H9 (cell line): ENCODE data around the gene LAMP5. TPM values are rescaled to one million over a fixed set of nuclear protein-coding genes. Genes with fewer than 3 reads are reported as not detected.

Source experiments
- DNase-seq: peaks from one replicate; pipeline ENCODE4 v3.0.0-alpha.2; 2017
- H2AFZ ChIP-seq: one replicate; pipeline ENCODE4 v1.6.1; 2013; ENCODE audit warnings: mild to moderate bottlenecking, low read length, control low read depth, moderate library complexity
- H2AK5ac ChIP-seq: 2 replicates; pipeline ENCODE4 v1.6.1; 2013; ENCODE audit warnings: low read length, control low read depth, mixed read lengths; ENCODE audit not compliant: insufficient read length
- H2BK120ac ChIP-seq: one replicate; pipeline ENCODE4 v1.6.1; 2013; ENCODE audit warnings: low read depth, mild to moderate bottlenecking, low read length, control low read depth, inconsistent platforms; ENCODE audit not compliant: poor library complexity, severe bottlenecking
- H2BK12ac ChIP-seq: 2 replicates; pipeline ENCODE4 v1.6.1; 2013; ENCODE audit warnings: low read length, control low read depth, mixed read lengths, low read depth; ENCODE audit not compliant: insufficient read length
- H2BK15ac ChIP-seq: 2 replicates; pipeline ENCODE4 v1.6.1; 2013; ENCODE audit warnings: low read depth, low read length, control low read depth
- H2BK20ac ChIP-seq: one replicate; pipeline ENCODE4 v1.6.1; 2013; ENCODE audit warnings: low read depth, mild to moderate bottlenecking, low read length, control low read depth, inconsistent platforms; ENCODE audit not compliant: poor library complexity, severe bottlenecking
- H2BK5ac ChIP-seq: 2 replicates; pipeline ENCODE4 v1.6.1; 2013; ENCODE audit warnings: low read length, control low read depth, mixed read lengths; ENCODE audit not compliant: insufficient read length
- H3K14ac ChIP-seq: 2 replicates; pipeline ENCODE4 v1.6.1; 2013; ENCODE audit warnings: low read length, control low read depth; ENCODE audit not compliant: insufficient read depth
- H3K18ac ChIP-seq: 2 replicates; pipeline ENCODE4 v1.6.1; 2013; ENCODE audit warnings: low read depth, mild to moderate bottlenecking, mixed read lengths, low read length, control low read depth; ENCODE audit not compliant: insufficient read length
- H3K23ac ChIP-seq: 2 replicates; pipeline ENCODE4 v1.6.1; 2013; ENCODE audit warnings: low read length, control low read depth, mixed read lengths, low read depth; ENCODE audit not compliant: insufficient read length
- H3K23me2 ChIP-seq: 2 replicates; pipeline ENCODE4 v1.6.1; 2013; ENCODE audit warnings: low read depth, mild to moderate bottlenecking, mixed read lengths, low read length, control low read depth; ENCODE audit not compliant: insufficient read length, poor library complexity, severe bottlenecking
- H3K27ac ChIP-seq: 2 replicates; pipeline ENCODE4 v1.5.1; 2013; ENCODE audit warnings: low read length, control low read depth, mixed read lengths, low read depth; ENCODE audit not compliant: insufficient read length
- H3K27me3 ChIP-seq: 2 replicates; pipeline ENCODE4 v1.6.1; 2013; ENCODE audit warnings: low read length, control low read depth, inconsistent platforms; ENCODE audit not compliant: insufficient read depth
- H3K4ac ChIP-seq: 2 replicates; pipeline ENCODE4 v1.6.1; 2013; ENCODE audit warnings: low read depth, mild to moderate bottlenecking, control low read depth, inconsistent platforms, low read length, moderate library complexity
- H3K4me1 ChIP-seq: 2 replicates; pipeline ENCODE4 v1.6.1; 2013; ENCODE audit warnings: low read length, control low read depth, inconsistent platforms; ENCODE audit not compliant: insufficient read depth
- H3K4me2 ChIP-seq: 2 replicates; pipeline ENCODE4 v1.6.1; 2013; ENCODE audit warnings: low read length, control low read depth, mixed read lengths; ENCODE audit not compliant: insufficient read length, insufficient read depth
- H3K56ac ChIP-seq: 2 replicates; pipeline ENCODE4 v1.6.1; 2013; ENCODE audit warnings: low read depth, mild to moderate bottlenecking, mixed read lengths, low read length, control low read depth; ENCODE audit not compliant: insufficient read length
- H3K79me1 ChIP-seq: 2 replicates; pipeline ENCODE4 v1.6.1; 2013; ENCODE audit warnings: low read depth, mild to moderate bottlenecking, moderate library complexity, low read length, control low read depth, inconsistent platforms; ENCODE audit not compliant: insufficient read depth, poor library complexity, severe bottlenecking
- H3K79me2 ChIP-seq: 2 replicates; pipeline ENCODE4 v1.6.1; 2013; ENCODE audit warnings: low read length, control low read depth, inconsistent platforms; ENCODE audit not compliant: insufficient read depth
- H3K9ac ChIP-seq: 2 replicates; pipeline ENCODE4 v1.6.1; 2013; ENCODE audit warnings: low read length, control low read depth, mixed read lengths; ENCODE audit not compliant: insufficient read length; ENCODE audit errors: extremely low read depth
- H3K9me3 ChIP-seq: one replicate; pipeline ENCODE4 v1.6.1; 2013; ENCODE audit warnings: low read depth, low read length, inconsistent platforms; ENCODE audit not compliant: control insufficient read depth
- H3T11ph ChIP-seq: one replicate; pipeline ENCODE4 v1.6.1; 2013; ENCODE audit warnings: mild to moderate bottlenecking, low read length, control low read depth, inconsistent platforms
- H4K20me1 ChIP-seq: one replicate; pipeline ENCODE4 v1.6.1; 2013; ENCODE audit not compliant: control insufficient read depth, insufficient read length, insufficient read depth
- H4K5ac ChIP-seq: 2 replicates; pipeline ENCODE4 v1.6.1; 2013; ENCODE audit warnings: low read depth, mild to moderate bottlenecking, mixed read lengths, low read length, control low read depth; ENCODE audit not compliant: insufficient read length
- H4K8ac ChIP-seq: replicated peaks from 2 replicates; pipeline ENCODE4 v1.6.1; 2013; ENCODE audit warnings: low read length, control low read depth, mixed read lengths, low read depth; ENCODE audit not compliant: insufficient read length
- H4K91ac ChIP-seq: 2 replicates; pipeline ENCODE4 v1.6.1; 2013; ENCODE audit warnings: low read depth, mild to moderate bottlenecking, moderate library complexity, mixed read lengths, low read length, control low read depth; ENCODE audit not compliant: insufficient read length
- H3K27ac Mint-ChIP-seq, 3 experiments: 2 replicates in 2 of 3; 3 replicates in 1 of 3; pipeline ENCODE4 v1.8.0; 2020 to 2021; ENCODE audit warnings: mixed read lengths in 3 of 3, mild to moderate bottlenecking in 1 of 3, moderate library complexity in 1 of 3
- H3K27me3 Mint-ChIP-seq: 2 replicates; pipeline ENCODE4 v1.8.0; 2021; ENCODE audit warnings: low read depth, mild to moderate bottlenecking, moderate library complexity, mixed read lengths
- H3K36me3 Mint-ChIP-seq, 3 experiments: 2 replicates in 2 of 3; 3 replicates in 1 of 3; pipeline ENCODE4 v1.8.0; 2020 to 2021; ENCODE audit warnings: low read depth in 3 of 3, mixed read lengths in 3 of 3; ENCODE audit not compliant: insufficient read depth in 1 of 3
- H3K4me1 Mint-ChIP-seq, 2 experiments: 2 replicates each; pipeline ENCODE4 v1.8.0; 2020; ENCODE audit warnings: mixed read lengths in 2 of 2
- H3K4me3 Mint-ChIP-seq, 2 experiments: 2 replicates in 1 of 2; 3 replicates in 1 of 2; pipeline ENCODE4 v1.8.0; 2020 to 2021; ENCODE audit warnings: mild to moderate bottlenecking in 2 of 2, mixed read lengths in 2 of 2, moderate library complexity in 1 of 2
- H3K9me3 Mint-ChIP-seq, 2 experiments: 2 replicates in 1 of 2; 3 replicates in 1 of 2; pipeline ENCODE4 v1.8.0; 2020; ENCODE audit warnings: mild to moderate bottlenecking in 2 of 2, mixed read lengths in 2 of 2, moderate library complexity in 1 of 2
- WGBS: extraction: QIAGEN DNeasy Blood & Tissue Kit; methylation state at CpG from one replicate; pipeline ENCODE4 v1.1.7; 2013; ENCODE audit warnings: missing lambda C conversion rate, low lambda C conversion rate, mixed read lengths; ENCODE audit not compliant: insufficient read length; ENCODE audit errors: extremely low coverage; 5-methylcytosine and 5-hydroxymethylcytosine counted together
- total RNA-seq: library from RNA; stranded (reverse); gene quantifications from 2 replicates; pipeline ENCODE4 v1.2.1, GENCODE V29; 2021
- TF ChIP-seq, protein P1 (sequence below): fragments of 200-600 bp; sonication (generic); conservative IDR thresholded peaks from 3 replicates; pipeline ENCODE4 v1.8.0; 2021; ENCODE audit warnings: antibody characterized with exemption, mild to moderate bottlenecking

LAMP5 gene
- total RNA-seq, 1 experiment from 2014 or later, result 0.35 TPM

DNA sequence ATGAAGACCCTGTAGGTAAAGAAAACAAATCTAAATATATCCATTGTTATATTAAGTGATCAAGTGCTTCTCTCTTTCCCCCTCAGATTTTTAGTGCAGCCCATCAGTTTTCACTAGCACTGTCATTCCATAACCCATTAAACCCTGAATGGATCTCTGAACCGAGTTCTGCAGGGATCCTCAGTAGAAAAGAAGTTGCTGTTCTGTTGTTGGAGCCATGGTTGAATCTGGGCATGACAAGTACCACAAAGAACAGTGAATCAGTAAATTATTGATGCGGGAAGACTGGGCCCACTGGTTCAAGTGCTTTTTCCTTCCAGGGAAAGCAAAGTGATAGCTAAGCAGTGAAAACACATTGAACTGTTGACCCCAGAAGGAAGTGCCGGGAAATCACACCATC lies 60.4 kb downstream of the LAMP5 start:
- H3K4me2 ChIP-seq, result peak overlapping the region; percentile 25
- no peak overlapping the region for H3K23ac ChIP-seq
- H3K56ac ChIP-seq, result no peak overlapping the region
- Mint-ChIP-seq H3K27me3 (peaks cover 71% of the 10 kb centered on the region), H3K4me1 (peaks cover 58 to 67% of the 10 kb centered on the region in 2 experiments), H3K9me3 (peaks cover 0 to 2% of the 10 kb centered on the region in 2 experiments; a peak in 1 of 5 replicates), H3K27ac (peak overlapping the region in 1 of 3 experiments; percentile 91; a peak in 1 of 7 replicates), H3K4me3 (0 out of 5 replicates have a peak overlapping the region, but pooled peaks of 1 of the 2 experiments have one; percentile 59), H3K36me3 (peaks cover 0 to 2% (median 0%) of the 10 kb centered on the region in 3 experiments; a peak in 2 of 7 replicates)
- no peak overlapping the region for H2BK15ac ChIP-seq
- no peak overlapping the region for H4K91ac ChIP-seq
- H4K8ac ChIP-seq, result no peak overlapping the region
- H4K20me1 ChIP-seq, result no peaks in the 10 kb centered on the region
- H2BK20ac ChIP-seq, result no peak overlapping the region
- H3K4ac ChIP-seq, result no peak overlapping the region
- no peak overlapping the region for H2AFZ ChIP-seq
- no peaks in the 10 kb centered on the region for H3K79me2 ChIP-seq
- no peak overlapping the region for H2BK12ac ChIP-seq
- no peaks in the 10 kb centered on the region for H3K79me1 ChIP-seq
- H3K18ac ChIP-seq, result no peak overlapping the region
- no peak overlapping the region for H3K9ac ChIP-seq
- no peaks in the 10 kb centered on the region for H3K23me2 ChIP-seq
- no peak overlapping the region for H2BK5ac ChIP-seq
- H2BK120ac ChIP-seq, result no peak overlapping the region
- no peak for DNase-seq
- H3K27ac ChIP-seq, result no peak overlapping the region
- H3K9me3 ChIP-seq, result no peaks in the 10 kb centered on the region
- peaks cover 36% of the 10 kb centered on the region; the same call in 1 of the 2 replicates for H3K4me1 ChIP-seq
- peaks cover 7% of the 10 kb centered on the region; the same call in 1 of the 2 replicates for H3K27me3 ChIP-seq
- no peak overlapping the region for H2AK5ac ChIP-seq
- H3T11ph ChIP-seq, result no peak overlapping the region
- TF ChIP-seq, protein P1, sequence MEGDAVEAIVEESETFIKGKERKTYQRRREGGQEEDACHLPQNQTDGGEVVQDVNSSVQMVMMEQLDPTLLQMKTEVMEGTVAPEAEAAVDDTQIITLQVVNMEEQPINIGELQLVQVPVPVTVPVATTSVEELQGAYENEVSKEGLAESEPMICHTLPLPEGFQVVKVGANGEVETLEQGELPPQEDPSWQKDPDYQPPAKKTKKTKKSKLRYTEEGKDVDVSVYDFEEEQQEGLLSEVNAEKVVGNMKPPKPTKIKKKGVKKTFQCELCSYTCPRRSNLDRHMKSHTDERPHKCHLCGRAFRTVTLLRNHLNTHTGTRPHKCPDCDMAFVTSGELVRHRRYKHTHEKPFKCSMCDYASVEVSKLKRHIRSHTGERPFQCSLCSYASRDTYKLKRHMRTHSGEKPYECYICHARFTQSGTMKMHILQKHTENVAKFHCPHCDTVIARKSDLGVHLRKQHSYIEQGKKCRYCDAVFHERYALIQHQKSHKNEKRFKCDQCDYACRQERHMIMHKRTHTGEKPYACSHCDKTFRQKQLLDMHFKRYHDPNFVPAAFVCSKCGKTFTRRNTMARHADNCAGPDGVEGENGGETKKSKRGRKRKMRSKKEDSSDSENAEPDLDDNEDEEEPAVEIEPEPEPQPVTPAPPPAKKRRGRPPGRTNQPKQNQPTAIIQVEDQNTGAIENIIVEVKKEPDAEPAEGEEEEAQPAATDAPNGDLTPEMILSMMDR, result no peak
- no peak overlapping the region for H4K5ac ChIP-seq
- no peak overlapping the region for H3K14ac ChIP-seq
- WGBS, result no CpG with 5 or more reads among the region's 3 CpGs
